Renal cortical epithelial cell (primary cell): Measurements from ENCODE around the gene PPIL1. TPM values are rescaled to one million over a fixed set of nuclear protein-coding genes. Genes with fewer than 3 reads are reported as not detected.

ENCODE experiments used
- DNase-seq: peaks from one replicate; pipeline ENCODE4 v3.0.0-alpha.2; 2011; ENCODE audit warnings: low read depth
- total RNA-seq: library from RNA; depleted of rRNA; stranded (reverse); fragments of >200 nt; gene quantifications from 2 replicates; pipeline ENCODE4 v1.2.3, GENCODE V29; 2014

Gene PPIL1
- total RNA-seq, 1 donor from 2014 or later: 29.6 TPM

- DNase-seq: no peak
These were observed 18.9 kb downstream of the PPIL1 start for GRCh38 chr6:36855750-36856149.

GRCh38 chr6:36853325-36853724 is 21.3 kb downstream of the PPIL1 start:
- peak; percentile 93 for DNase-seq

- peak; percentile 73 for DNase-seq
These were observed 22.0 kb downstream of the PPIL1 start for GRCh38 chr6:36852481-36853147.

- DNase-seq: no peak
These were observed 23.0 kb downstream of the PPIL1 start for GRCh38 chr6:36851626-36852025.

- DNase-seq: peak; percentile 89
These were observed 23.4 kb downstream of the PPIL1 start for GRCh38 chr6:36851149-36851614.

- no peak for DNase-seq
These were observed 24.6 kb downstream of the PPIL1 start for GRCh38 chr6:36850021-36850420.

GRCh38 chr6:36848658-36849441 is 25.8 kb downstream of the PPIL1 start:
- peak; percentile 49 for DNase-seq

GRCh38 chr6:36847991-36848390 is 26.6 kb downstream of the PPIL1 start:
- DNase-seq: no peak

GRCh38 chr6:36847152-36847551 is 27.5 kb downstream of the PPIL1 start:
- DNase-seq: no peak

- no peak for DNase-seq
These were observed 29.4 kb downstream of the PPIL1 start for GRCh38 chr6:36845233-36845632.

GRCh38 chr6:36844232-36845170 is 30.1 kb downstream of the PPIL1 start:
- no peak for DNase-seq

- no peak for DNase-seq
These were observed 31.4 kb downstream of the PPIL1 start for GRCh38 chr6:36843170-36843569.

- DNase-seq: no peak
These were observed 32.8 kb downstream of the PPIL1 start for GRCh38 chr6:36841756-36842155.

- DNase-seq: no peak
These were observed 33.9 kb downstream of the PPIL1 start for GRCh38 chr6:36840432-36841403.

GRCh38 chr6:36839749-36840431 is 34.7 kb downstream of the PPIL1 start:
- DNase-seq: no peak

- DNase-seq: no peak
These were observed 35.5 kb downstream of the PPIL1 start, which contains the start of gene CPNE5 for GRCh38 chr6:36838896-36839748. Gene CPNE5, minus strand, starts transcription at chr6:36839444. Its CDS starts 67 bp downstream, at chr6:36839377.

- DNase-seq: no peak
These were observed 36.9 kb downstream of the PPIL1 start for GRCh38 chr6:36837686-36838085.

GRCh38 chr6:36837022-36837339 is 37.6 kb downstream of the PPIL1 start:
- no peak for DNase-seq
